Loucy (cell line): ENCODE measurements around the gene S1PR5.

ENCODE experiments used
- H2AFZ ChIP-seq: fragments of 200-600 bp; sonication (generic); 2 replicates; pipeline ENCODE4 v1.6.0; 2016; ENCODE audit warnings: antibody characterized with exemption, mild to moderate bottlenecking, low read length, moderate library complexity
- H3F3A ChIP-seq: fragments of 200-600 bp; 2 replicates; pipeline ENCODE4 v1.6.0; 2016; ENCODE audit warnings: antibody characterized with exemption, low read depth, mild to moderate bottlenecking
- H3K27me3 ChIP-seq: fragments of 200-600 bp; sonication (generic); 2 replicates; pipeline ENCODE4 v1.6.1; 2014; ENCODE audit warnings: low read length, mild to moderate bottlenecking; ENCODE audit not compliant: insufficient read depth, poor library complexity, severe bottlenecking
- H3K36me3 ChIP-seq: fragments of 200-600 bp; sonication (generic); 2 replicates; pipeline ENCODE4 v1.6.1; 2016; ENCODE audit warnings: low read length; ENCODE audit not compliant: insufficient read depth
- H3K4me1 ChIP-seq: fragments of 200-600 bp; sonication (generic); 2 replicates; pipeline ENCODE4 v1.5.1; 2014; ENCODE audit warnings: low read length, mild to moderate bottlenecking; ENCODE audit not compliant: insufficient read depth, poor library complexity, severe bottlenecking
- H3K4me2 ChIP-seq: fragments of 200-600 bp; sonication (generic); 2 replicates; pipeline ENCODE4 v1.6.0; 2014; ENCODE audit warnings: antibody characterized with exemption, low read length, low read depth, mild to moderate bottlenecking; ENCODE audit not compliant: poor library complexity, severe bottlenecking
- H3K4me3 ChIP-seq: fragments of 200-600 bp; sonication (generic); 2 replicates; pipeline ENCODE4 v1.5.1; 2014; ENCODE audit warnings: low read length, mild to moderate bottlenecking, mixed read lengths; ENCODE audit not compliant: poor library complexity, severe bottlenecking
- H3K79me2 ChIP-seq: fragments of 200-600 bp; sonication (generic); 2 replicates; pipeline ENCODE4 v1.6.1; 2014; ENCODE audit warnings: low read length; ENCODE audit not compliant: insufficient read depth
- H3K9ac ChIP-seq: fragments of 200-600 bp; sonication (generic); 2 replicates; pipeline ENCODE4 v1.6.0; 2014; ENCODE audit warnings: mild to moderate bottlenecking, low read depth, low read length, moderate library complexity; ENCODE audit not compliant: poor library complexity, severe bottlenecking
- H3K9me2 ChIP-seq: fragments of 200-600 bp; sonication (generic); replicated peaks from 2 replicates; pipeline ENCODE4 v1.6.1; 2016; ENCODE audit warnings: low read depth, low read length, mixed read lengths
- H3K9me3 ChIP-seq: fragments of 200-600 bp; sonication (generic); 2 replicates; pipeline ENCODE4 v1.6.1; 2014; ENCODE audit warnings: mild to moderate bottlenecking, antibody characterized with exemption, low read length, low read depth; ENCODE audit not compliant: insufficient read depth
- H4K20me1 ChIP-seq: fragments of 200-600 bp; sonication (generic); 2 replicates; pipeline ENCODE4 v1.6.0; 2014; ENCODE audit warnings: antibody characterized with exemption, low read length, mild to moderate bottlenecking; ENCODE audit not compliant: insufficient read depth, poor library complexity, severe bottlenecking
- EZH2phosphoT487 ChIP-seq: fragments of 200-600 bp; IDR thresholded peaks from 2 replicates; pipeline ENCODE4 v1.6.1; 2018; ENCODE audit warnings: antibody characterized with exemption, mild to moderate bottlenecking, moderate library complexity, borderline replicate concordance
- TF ChIP-seq, protein P1 (sequence below): fragments of 200-600 bp; sonication (generic); conservative IDR thresholded peaks from 2 replicates; pipeline ENCODE4 v1.5.1; 2014; ENCODE audit warnings: mild to moderate bottlenecking, antibody characterized with exemption, low read length

S1PR5 gene

DNA sequence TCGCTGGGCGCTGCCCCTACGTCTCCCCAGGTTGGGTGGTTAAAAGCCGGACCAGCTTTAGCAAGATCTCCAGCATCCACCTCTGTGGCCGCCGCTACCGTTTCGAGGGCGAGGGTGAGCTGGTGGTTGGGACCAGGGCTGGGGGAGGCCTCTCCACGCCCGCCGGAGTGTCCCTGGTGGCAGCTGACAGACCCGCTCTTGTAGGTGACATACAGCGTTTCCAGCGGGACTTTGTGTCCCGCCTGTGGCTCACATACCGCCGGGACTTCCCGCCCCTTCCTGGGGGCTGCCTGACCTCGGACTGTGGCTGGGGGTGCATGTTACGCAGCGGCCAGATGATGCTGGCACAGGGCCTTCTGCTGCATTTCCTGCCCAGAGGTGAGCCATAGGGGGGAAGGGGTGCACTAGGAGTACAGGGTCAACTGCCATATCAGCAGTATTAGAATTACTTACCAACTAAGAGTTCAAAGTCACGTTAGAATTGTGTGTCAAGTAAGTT, 27.6 kb upstream of the S1PR5 start:
- peaks cover 6% of the 10 kb centered on the region for H3K27me3 ChIP-seq
- peak overlapping the region; percentile 92 for H3K4me2 ChIP-seq
- TF ChIP-seq EZH2phosphoT487, result no peak
- TF ChIP-seq, protein P1, sequence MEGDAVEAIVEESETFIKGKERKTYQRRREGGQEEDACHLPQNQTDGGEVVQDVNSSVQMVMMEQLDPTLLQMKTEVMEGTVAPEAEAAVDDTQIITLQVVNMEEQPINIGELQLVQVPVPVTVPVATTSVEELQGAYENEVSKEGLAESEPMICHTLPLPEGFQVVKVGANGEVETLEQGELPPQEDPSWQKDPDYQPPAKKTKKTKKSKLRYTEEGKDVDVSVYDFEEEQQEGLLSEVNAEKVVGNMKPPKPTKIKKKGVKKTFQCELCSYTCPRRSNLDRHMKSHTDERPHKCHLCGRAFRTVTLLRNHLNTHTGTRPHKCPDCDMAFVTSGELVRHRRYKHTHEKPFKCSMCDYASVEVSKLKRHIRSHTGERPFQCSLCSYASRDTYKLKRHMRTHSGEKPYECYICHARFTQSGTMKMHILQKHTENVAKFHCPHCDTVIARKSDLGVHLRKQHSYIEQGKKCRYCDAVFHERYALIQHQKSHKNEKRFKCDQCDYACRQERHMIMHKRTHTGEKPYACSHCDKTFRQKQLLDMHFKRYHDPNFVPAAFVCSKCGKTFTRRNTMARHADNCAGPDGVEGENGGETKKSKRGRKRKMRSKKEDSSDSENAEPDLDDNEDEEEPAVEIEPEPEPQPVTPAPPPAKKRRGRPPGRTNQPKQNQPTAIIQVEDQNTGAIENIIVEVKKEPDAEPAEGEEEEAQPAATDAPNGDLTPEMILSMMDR, result no peak
- H3F3A ChIP-seq, result peaks cover 5% of the 10 kb centered on the region
- peaks cover 19% of the 10 kb centered on the region; the same call in 1 of the 2 replicates for H3K36me3 ChIP-seq
- no peak overlapping the region for H2AFZ ChIP-seq
- H3K9me2 ChIP-seq, result no peaks in the 10 kb centered on the region
- peak overlapping the region; percentile 99 for H3K9ac ChIP-seq
- peak overlapping the region; percentile 95 for H3K4me3 ChIP-seq
- peaks cover 20% of the 10 kb centered on the region for H4K20me1 ChIP-seq
- no peaks in the 10 kb centered on the region for H3K9me3 ChIP-seq
- H3K4me1 ChIP-seq, result peaks cover 21% of the 10 kb centered on the region
- H3K79me2 ChIP-seq, result peaks cover 56% of the 10 kb centered on the region

DNA sequence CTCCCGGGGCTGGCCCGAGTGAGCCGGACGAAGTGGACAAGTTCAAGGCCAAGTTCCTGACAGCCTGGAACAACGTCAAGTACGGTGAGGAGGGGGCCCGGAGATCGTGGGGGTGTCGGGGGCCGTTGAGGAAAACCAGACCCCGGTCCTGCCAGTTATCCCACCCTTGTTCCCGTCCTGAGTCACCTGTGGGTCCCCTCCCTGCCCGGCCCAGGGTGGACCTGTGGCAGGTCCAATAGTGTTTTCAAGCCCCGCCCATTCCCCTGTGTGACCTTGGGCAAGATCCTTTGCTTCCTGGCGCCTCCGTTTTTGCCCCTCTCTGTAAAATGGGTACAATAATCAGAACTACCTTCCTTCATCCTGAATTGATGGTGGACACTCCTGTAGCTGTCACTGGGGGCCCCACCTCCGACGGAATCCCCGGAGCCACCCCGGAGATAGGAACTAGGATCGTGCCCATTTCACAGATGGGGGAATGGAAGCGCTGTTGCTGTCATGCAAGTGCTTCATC, 27.1 kb upstream of the S1PR5 start:
- TF ChIP-seq, protein P1, result no peak
- no peak for TF ChIP-seq EZH2phosphoT487
- H3K36me3 ChIP-seq, result peaks cover 16% of the 10 kb centered on the region; the same call in 1 of the 2 replicates
- peak overlapping the region; percentile 92 for H3K4me2 ChIP-seq
- H3F3A ChIP-seq, result peaks cover 5% of the 10 kb centered on the region
- H2AFZ ChIP-seq, result no peak overlapping the region
- H3K27me3 ChIP-seq, result peaks cover 6% of the 10 kb centered on the region
- H3K9me2 ChIP-seq, result no peaks in the 10 kb centered on the region
- peaks cover 20% of the 10 kb centered on the region for H4K20me1 ChIP-seq
- H3K4me3 ChIP-seq, result peak overlapping the region; percentile 95
- H3K4me1 ChIP-seq, result peaks cover 21% of the 10 kb centered on the region
- peak overlapping the region; percentile 99 for H3K9ac ChIP-seq
- no peaks in the 10 kb centered on the region for H3K9me3 ChIP-seq
- H3K79me2 ChIP-seq, result peaks cover 52% of the 10 kb centered on the region

DNA sequence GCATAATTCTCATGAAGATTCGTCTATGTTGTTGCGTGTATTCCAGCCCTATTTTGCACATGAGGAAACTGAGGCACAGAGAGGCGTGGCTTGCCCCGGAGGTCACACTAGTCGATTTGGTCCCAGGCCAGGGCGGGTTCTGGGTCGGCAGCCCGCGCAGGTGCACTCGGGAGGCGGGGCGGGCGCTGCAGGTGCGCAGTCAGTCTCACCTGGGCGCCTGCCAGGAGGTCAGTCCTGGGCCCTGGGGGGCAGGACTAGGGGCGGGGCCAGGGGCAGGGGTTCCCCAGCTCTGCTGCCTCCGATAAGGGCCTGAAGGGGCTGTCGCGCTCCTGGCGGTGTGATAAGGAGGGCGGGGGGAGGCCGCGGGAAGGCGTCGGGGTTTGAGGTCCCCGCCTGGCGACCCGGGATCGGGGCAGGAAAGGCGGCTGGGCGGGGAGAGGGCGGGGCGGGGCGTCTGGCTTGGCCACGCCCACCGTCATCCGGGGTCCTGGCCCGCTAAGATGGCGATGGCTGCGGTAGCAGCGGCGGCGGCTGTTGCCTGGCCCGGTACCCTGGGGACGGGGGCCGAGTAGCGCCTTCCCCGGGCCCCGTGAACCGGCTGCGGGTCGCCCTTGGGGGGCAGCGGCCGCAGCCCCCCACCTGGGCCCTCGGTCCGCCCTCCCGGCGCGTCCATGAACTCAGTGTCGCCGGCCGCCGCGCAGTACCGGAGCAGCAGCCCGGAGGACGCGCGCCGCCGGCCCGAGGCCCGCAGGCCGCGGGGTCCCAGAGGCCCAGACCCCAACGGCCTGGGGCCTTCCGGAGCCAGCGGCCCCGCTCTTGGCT, 26.4 kb upstream of the S1PR5 start, which contains the start of gene ATG4D:
Gene ATG4D (plus strand): TSS at position 485 of the 822 bp plus-strand sequence. CDS start 187 bp downstream, at position 672.
- peaks cover 6% of the 10 kb centered on the region for H3K27me3 ChIP-seq
- TF ChIP-seq, protein P1, result no peak
- no peak for TF ChIP-seq EZH2phosphoT487
- peak within 1 kb of the TSS; percentile 62; the same call in 1 of the 2 replicates for H2AFZ ChIP-seq
- H3F3A ChIP-seq, result peaks cover 5% of the 10 kb centered on the region
- H3K4me1 ChIP-seq, result peaks cover 21% of the 10 kb centered on the region
- H3K9ac ChIP-seq, result peak within 1 kb of the TSS; percentile 99
- peak within 1 kb of the TSS; percentile 92 for H3K4me2 ChIP-seq
- peak within 1 kb of the TSS; percentile 95 for H3K4me3 ChIP-seq
- peaks cover 20% of the 10 kb centered on the region for H4K20me1 ChIP-seq
- peaks cover 46% of the 10 kb centered on the region for H3K79me2 ChIP-seq
- no peaks in the 10 kb centered on the region for H3K9me2 ChIP-seq
- H3K9me3 ChIP-seq, result no peaks in the 10 kb centered on the region
- peaks cover 9% of the 10 kb centered on the region; the same call in 1 of the 2 replicates for H3K36me3 ChIP-seq
